Nephron progenitor cell (in vitro differentiated cells): ENCODE data around the gene CALML5.

Source experiments
- DNase-seq: peaks from one replicate; pipeline ENCODE4 v3.0.0; 2021
- H3K27ac Mint-ChIP-seq: 2 replicates; pipeline ENCODE4 v1.8.0; 2021; ENCODE audit warnings: mild to moderate bottlenecking, moderate library complexity, mixed read lengths
- H3K27me3 Mint-ChIP-seq: 2 replicates; pipeline ENCODE4 v1.8.0; 2021; ENCODE audit warnings: mild to moderate bottlenecking, low read depth, mixed read lengths; ENCODE audit not compliant: poor library complexity
- H3K36me3 Mint-ChIP-seq: 2 replicates; pipeline ENCODE4 v1.8.0; 2021; ENCODE audit warnings: low read depth, mixed read lengths
- H3K4me1 Mint-ChIP-seq: 2 replicates; pipeline ENCODE4 v1.8.0; 2021; ENCODE audit warnings: mixed read lengths
- H3K4me3 Mint-ChIP-seq: 2 replicates; pipeline ENCODE4 v1.8.0; 2021; ENCODE audit warnings: mild to moderate bottlenecking, moderate library complexity, mixed read lengths
- H3K9me3 Mint-ChIP-seq: 2 replicates; pipeline ENCODE4 v1.8.0; 2021; ENCODE audit warnings: mild to moderate bottlenecking, moderate library complexity, mixed read lengths
- TF ChIP-seq, protein P1 (sequence below): fragments of 200-600 bp; sonication (generic); IDR thresholded peaks from 2 replicates; pipeline ENCODE4 v1.5.0; 2021; ENCODE audit warnings: antibody characterized with exemption

Gene CALML5

GRCh38 chr10:5503477-5503835 is 4.1 kb upstream of the CALML5 start:
- Mint-ChIP-seq H3K27ac (no peak overlapping the region), H3K27me3 (peaks cover 4% of the 10 kb centered on the region), H3K4me1 (peaks cover 11% of the 10 kb centered on the region), H3K9me3 (no peaks in the 10 kb centered on the region), H3K4me3 (no peak overlapping the region), H3K36me3 (no peaks in the 10 kb centered on the region)
- TF ChIP-seq, protein P1, sequence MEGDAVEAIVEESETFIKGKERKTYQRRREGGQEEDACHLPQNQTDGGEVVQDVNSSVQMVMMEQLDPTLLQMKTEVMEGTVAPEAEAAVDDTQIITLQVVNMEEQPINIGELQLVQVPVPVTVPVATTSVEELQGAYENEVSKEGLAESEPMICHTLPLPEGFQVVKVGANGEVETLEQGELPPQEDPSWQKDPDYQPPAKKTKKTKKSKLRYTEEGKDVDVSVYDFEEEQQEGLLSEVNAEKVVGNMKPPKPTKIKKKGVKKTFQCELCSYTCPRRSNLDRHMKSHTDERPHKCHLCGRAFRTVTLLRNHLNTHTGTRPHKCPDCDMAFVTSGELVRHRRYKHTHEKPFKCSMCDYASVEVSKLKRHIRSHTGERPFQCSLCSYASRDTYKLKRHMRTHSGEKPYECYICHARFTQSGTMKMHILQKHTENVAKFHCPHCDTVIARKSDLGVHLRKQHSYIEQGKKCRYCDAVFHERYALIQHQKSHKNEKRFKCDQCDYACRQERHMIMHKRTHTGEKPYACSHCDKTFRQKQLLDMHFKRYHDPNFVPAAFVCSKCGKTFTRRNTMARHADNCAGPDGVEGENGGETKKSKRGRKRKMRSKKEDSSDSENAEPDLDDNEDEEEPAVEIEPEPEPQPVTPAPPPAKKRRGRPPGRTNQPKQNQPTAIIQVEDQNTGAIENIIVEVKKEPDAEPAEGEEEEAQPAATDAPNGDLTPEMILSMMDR = no peak
- DNase-seq = no peak

- Mint-ChIP-seq H3K27me3 (peaks cover 4% of the 10 kb centered on the region), H3K4me1 (peaks cover 11% of the 10 kb centered on the region), H3K4me3 (no peak overlapping the region), H3K27ac (no peak overlapping the region), H3K36me3 (no peaks in the 10 kb centered on the region), H3K9me3 (no peaks in the 10 kb centered on the region)
- TF ChIP-seq, protein P1 = no peak
- DNase-seq = no peak
Measured at GRCh38 chr10:5502571-5503476, 3.5 kb upstream of the CALML5 start.

- Mint-ChIP-seq H3K4me3 (no peak overlapping the region), H3K27ac (no peak overlapping the region), H3K27me3 (peaks cover 4% of the 10 kb centered on the region), H3K9me3 (no peaks in the 10 kb centered on the region), H3K4me1 (peaks cover 11% of the 10 kb centered on the region), H3K36me3 (no peaks in the 10 kb centered on the region)
- TF ChIP-seq, protein P1 = no peak
- no peak for DNase-seq
Measured at GRCh38 chr10:5502061-5502521, 2.7 kb upstream of the CALML5 start.

DNA sequence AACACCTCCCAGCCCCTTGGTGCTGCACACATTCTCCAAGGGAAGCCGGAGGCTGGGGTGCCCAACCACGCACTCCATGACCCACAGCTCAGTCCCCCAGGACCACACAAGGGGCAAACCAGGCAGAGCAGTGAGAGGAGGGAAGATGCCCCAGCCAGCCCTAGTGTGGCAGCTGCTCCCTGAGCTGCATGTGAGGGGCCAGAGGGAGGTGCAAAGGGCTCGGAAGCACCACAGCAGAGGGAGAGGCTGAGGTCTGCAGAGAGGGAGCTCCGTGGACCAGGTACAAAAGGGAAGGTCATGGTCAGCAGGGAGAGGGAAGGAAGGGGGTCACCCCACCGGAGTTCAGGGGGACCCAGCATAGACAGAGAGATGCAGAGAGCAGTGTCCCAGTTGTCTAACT is 1.5 kb upstream of the CALML5 start:
- Mint-ChIP-seq H3K36me3 (no peaks in the 10 kb centered on the region), H3K27me3 (peaks cover 4% of the 10 kb centered on the region), H3K4me3 (no peak overlapping the region), H3K4me1 (peaks cover 16% of the 10 kb centered on the region), H3K9me3 (no peaks in the 10 kb centered on the region), H3K27ac (no peak overlapping the region)
- TF ChIP-seq, protein P1 = no peak
- DNase-seq = no peak

GRCh38 chr10:5500162-5500670 is 846 bp upstream of the CALML5 start:
- Mint-ChIP-seq H3K9me3 (no peaks in the 10 kb centered on the region), H3K4me1 (peaks cover 21% of the 10 kb centered on the region), H3K27ac (no peak overlapping the region), H3K27me3 (peaks cover 4% of the 10 kb centered on the region), H3K36me3 (no peaks in the 10 kb centered on the region), H3K4me3 (no peak overlapping the region)
- no peak for DNase-seq
- TF ChIP-seq, protein P1 = no peak
